ENCODE data around the gene PRMT5.

The PRMT5 gene

GRCh38 chr14:22872833-22873520 lies 56.2 kb downstream of the PRMT5 start:
- DNase-seq: no peak

DNA sequence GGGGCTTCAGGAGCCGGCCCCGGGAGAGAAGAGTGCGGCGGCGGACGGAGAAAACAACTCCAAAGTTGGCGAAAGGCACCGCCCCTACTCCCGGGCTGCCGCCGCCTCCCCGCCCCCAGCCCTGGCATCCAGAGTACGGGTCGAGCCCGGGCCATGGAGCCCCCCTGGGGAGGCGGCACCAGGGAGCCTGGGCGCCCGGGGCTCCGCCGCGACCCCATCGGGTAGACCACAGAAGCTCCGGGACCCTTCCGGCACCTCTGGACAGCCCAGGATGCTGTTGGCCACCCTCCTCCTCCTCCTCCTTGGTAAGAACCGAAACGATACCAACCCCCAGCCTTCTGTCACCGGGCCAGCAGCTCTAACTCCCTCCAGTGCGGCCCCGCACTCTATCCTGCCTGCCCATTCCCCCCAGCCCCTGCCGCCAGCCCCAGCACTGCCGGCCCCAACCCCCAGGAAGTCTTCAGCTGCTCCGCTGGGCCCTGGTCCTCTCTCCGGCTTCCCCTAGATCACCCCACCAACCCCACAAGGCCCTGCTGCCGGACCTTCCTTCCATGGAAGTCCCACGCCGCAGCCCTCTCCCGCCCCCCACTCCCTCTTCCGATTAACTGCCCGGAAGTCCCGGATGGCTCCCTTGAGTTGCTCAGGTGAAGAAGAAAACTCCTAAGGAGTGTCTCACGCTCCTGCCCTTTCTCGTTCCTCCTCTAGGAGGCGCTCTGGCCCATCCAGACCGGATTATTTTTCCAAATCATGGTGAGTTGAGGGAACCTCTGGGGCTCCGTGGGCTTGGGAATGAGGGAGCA lies 56.9 kb downstream of the PRMT5 start:
- DNase-seq: peak; percentile 77

GRCh38 chr14:22871224-22872032 lies 57.7 kb downstream of the PRMT5 start, which contains the start of gene LRP10:
Gene LRP10, plus strand, starts transcription at chr14:22871740. Its CDS starts 564 bp downstream, at chr14:22872304.
- peak; percentile 78 for DNase-seq

- no peak for DNase-seq
Observed at GRCh38 chr14:22870811-22871223, 58.4 kb downstream of the PRMT5 start.

Measured in activated T-cell treated with anti-CD3 and anti-CD28 coated beads, Interleukin-2, amount 50 U/mL, for 1 hour (primary cell).